Fibroblast of gingiva (primary cell): ENCODE results near the gene ETS2.
A peak's percentile ranks its signal among the peaks of the same experiment; 100 is the strongest.

ENCODE experiments used
- DNase-seq: peaks from one replicate; pipeline ENCODE4 v3.0.0-alpha.2; 2011; ENCODE audit warnings: low read depth

ETS2 gene

DNA sequence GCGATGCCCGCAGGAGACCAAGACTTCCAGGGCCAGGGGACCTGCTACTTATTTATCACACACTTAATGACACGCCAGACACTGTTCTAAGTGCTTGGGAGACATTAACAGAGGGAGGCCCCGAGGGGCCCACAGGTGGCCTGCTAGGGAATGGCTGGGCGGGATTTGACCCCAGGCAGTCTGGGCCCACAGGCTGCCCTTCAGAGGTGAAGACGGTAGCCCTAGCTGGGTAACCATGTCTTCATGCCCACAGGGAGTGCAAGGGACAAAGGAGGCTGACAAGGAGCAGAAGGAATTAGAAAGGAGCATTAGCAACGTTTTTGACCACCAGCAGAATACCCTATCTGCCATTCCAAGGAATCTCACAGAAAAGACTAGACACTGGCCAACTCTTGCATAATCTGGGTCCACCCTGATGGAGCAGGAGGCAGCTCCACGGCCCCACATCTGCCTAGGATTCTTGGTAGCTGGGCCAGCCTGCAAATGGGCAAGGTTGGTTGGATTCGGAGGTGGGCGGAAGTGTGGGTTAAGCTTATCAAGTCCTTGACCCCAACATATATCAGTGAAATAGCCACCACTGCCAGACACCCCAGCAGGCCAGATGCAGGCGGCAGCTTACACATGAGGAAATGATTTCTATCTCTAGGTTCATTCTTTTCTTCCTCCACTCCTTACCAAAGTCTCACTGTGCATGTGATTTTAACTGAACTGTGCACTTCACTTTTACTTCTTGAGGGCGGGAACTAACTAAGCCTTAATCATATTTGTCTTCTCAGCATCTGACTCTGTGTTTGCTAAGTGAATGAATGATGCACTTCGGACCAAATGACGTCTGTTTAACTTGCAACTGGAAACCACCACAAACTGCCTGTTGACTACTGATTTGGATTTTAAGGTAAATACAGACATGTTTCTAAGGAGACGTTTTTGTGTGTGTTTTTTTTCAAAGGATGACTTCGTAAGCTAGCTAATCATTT is 3.4 kb upstream of the ETS2 start:
- no peak for DNase-seq

DNA sequence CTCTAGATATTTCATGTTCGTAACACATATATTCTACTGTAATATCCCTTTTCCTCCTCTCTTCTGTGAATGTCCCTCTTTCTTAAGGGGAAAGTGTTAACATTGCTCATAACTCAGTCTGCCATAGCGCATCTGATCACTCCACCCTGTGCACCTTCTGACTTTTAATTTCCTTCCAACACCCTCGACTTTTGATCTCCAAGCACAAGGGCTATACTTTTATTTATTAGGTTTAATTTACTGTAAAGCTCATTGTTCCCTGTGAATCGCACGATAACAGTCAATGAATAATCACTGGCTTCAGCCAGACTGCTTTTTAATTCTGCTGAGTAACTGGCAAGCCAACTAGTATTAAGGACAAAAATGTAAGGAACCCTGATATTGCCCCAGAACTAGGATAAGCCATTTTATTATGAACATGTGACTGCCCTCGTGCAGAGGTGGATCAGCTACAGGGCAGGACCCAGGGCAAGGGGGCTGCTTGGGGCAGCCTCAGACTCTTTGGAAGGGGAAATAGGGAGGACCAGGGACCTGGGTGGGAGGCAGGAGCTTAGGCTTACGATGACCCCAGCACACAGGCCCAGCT is 2.6 kb upstream of the ETS2 start:
- no peak for DNase-seq

DNA sequence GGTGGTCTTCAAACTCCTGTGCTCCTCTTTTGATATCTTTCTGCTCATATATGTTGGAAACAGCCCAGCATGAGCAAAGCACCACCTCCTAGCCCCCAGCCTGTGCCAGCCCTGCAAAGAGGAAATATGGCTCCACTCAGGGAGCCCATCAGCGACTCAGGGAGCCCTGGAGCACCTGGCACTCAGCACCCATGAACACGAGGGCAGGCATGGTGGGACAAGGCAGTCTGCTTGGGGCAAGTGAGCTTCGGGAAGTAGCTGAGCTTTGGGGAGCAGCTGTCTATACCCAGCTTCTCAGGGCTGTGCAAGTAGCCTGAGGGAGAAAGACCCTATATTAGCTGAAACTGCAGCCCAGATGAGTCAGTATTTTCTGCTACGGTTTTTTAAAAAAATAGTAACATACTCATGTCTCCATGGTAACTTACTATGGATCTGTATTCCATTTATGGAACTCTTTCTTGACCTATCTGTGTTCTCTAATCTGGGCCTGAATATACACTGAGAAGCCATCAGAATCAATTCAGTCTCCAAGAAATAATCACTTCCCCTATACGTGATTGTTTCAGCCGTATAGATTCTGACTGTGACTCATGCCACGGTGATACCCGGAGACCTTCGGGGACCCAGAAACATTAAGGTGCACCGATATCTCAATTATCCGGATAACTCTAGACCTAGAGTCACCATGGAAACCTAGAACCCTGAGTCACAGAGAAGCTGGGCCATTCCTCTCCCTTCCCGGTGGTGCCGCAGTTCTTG is 1.5 kb upstream of the ETS2 start:
- no peak for DNase-seq

- peak; percentile 65 for DNase-seq
Observed at GRCh38 chr21:38804789-38805327, 871 bp upstream of the ETS2 start.

DNA sequence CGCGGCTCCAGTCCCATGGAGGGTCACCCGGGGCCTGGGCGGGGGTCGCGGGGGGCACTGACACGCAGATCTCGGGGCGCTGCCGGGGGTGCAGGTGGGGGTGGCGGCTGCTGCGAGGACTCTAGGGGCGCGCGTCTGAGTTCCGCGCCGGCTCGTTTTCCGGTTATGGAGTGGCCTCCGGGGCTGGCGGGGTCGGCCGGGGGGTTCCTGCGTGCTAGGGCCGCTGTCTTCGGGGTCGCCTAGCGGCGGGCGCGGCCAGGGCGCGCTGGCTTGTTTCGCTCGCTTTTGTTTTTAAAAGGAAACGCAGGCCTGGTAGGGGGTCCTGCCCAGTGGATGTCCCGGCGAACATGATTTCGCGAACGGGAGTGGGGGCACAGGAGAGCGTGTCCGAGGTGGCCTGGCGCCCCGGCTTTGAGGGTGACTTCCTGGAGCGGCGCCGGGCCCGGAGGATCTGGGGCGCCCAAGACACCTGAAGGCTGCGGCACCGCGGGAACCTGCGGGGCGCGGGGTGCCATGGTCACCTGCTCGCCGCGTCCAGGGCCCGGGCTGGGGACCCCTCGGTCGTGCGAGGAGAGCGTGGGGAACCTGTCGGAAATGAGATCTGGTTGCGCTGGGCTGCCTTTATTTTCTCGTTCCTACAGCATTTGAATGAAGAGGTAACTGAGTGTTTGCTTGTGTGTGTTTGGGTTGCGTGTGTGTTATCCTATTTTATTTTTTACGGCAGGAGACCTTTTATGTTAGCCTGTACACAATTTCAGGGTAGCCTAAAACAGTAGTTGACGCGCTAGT is 618 bp downstream of the ETS2 start:
- DNase-seq, result no peak

DNA sequence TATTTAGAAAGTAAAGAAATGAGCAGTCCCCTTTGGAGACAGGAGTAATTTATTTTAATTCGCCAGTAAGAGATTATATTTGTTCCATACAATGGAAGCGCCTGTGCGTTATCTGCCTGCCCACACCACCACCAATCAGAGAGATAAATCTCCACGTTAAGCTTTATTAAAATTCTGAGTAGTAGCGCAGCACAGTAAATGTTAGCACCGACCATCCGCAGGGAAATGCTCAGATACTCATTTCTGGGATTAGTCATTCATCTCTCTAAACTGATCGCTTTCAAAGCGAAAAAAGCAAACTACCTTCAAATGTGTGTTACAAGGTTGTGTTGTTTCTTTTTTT is 1.2 kb downstream of the ETS2 start:
- DNase-seq, result no peak

GRCh38 chr21:38807441-38807871 is 1.7 kb downstream of the ETS2 start:
- peak; percentile 13 for DNase-seq

DNA sequence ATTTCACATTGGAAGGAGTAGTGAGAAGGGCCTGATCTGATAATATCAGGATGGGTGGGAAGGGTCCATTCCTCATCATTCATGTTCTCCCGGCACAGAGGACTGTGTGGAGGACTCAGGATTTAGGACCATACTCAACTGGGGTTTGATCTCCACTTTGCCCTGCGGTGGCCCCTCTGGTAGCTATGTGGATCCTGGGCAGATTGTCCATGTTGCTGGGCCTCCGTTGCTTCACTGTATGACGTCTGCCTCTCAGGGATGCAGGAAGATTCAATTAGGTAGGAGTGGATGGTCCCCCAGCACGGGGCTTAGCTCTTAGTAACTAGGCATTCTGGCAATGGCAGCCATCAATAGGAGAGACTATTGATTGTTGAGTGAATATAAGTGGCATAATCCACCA is 2.3 kb downstream of the ETS2 start:
- no peak for DNase-seq

DNA sequence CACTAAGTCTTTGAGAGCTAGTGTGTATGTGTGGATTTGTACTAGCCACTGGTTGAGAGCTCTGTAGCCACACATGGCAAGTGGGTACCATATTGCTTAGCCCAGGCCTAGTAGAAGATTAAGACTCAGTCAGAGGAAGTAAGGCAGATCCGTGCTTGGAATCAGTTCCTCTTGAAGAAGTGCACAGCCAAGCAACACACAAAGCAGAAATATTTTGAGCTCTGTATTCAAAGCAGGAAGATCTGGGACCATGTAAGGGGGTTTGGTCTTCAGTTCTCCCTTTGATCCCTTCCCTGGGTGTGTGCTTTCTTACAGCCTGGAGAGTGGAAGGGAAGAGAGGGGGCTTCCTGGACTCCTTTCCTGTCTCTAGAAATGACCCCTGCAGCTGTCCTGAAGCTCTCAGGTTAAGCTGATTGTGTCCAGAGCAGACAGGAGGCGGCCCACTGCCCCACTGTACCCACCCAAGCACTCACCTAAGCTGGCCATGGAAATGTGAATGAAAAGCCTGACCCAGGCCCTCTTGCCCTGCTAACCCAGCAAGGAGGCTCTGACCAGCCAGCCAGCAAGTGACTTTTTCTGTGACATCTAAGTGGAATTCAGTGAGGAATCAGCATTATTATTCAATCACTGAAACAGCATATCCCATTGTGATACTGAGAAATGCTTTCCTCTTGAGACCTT is 3.6 kb downstream of the ETS2 start:
- no peak for DNase-seq

DNA sequence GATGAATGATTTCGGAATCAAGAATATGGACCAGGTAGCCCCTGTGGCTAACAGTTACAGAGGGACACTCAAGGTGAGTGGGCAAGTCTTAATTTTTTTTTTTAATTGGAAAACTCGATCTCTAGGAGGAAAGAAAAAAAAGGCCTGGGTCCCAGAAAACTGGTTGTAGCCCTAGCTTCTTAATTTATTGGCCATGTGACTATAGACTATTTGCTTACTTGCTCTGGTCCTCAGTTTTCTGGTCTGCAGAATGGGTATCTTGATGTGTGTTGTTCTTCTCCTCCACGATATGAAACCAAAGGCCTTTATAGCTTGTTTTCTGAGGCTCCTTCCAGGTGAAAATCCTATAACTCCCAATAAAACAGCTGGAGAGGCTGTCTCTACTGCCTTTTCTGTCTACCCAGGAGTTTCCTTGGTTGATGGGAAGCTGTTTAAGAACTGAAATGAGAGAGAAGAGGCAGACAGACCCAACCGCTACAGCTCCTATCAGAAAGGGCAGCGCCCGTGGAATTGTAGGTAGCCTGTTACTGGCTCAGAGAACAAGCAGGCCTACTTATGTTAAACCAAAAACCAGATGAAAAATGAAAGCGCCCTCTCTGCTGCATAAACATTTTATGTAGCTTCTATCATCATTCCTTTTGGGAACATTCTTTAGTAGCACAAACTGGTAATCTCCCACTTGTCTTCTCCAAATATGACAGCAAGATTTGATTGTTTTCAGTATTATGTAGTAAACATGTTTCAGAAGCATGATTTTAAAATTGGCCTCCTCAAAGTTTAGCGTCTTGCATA is 4.5 kb downstream of the ETS2 start:
- DNase-seq, result no peak

- DNase-seq, result no peak
Observed at GRCh38 chr21:38810826-38811164, 5.1 kb downstream of the ETS2 start.

DNA sequence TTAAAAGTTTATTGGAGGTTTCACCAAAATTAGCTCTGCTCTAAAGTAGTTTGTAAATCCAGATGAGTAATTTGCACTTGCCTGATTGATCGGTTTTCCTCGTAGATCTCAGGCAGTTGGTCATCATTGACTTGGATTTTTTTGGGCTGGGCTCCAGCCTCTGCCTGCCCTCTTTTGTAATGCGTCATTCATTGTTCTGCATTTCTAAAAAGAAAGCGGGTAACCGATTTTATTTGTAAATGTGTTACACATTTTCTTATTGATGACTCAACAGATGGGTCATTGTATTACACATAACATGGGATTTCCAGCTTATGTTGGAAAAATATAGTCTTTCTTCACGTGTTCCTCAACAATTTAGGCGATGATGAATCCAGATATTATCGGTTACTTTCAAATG is 5.5 kb downstream of the ETS2 start:
- DNase-seq, result peak; percentile 84

DNA sequence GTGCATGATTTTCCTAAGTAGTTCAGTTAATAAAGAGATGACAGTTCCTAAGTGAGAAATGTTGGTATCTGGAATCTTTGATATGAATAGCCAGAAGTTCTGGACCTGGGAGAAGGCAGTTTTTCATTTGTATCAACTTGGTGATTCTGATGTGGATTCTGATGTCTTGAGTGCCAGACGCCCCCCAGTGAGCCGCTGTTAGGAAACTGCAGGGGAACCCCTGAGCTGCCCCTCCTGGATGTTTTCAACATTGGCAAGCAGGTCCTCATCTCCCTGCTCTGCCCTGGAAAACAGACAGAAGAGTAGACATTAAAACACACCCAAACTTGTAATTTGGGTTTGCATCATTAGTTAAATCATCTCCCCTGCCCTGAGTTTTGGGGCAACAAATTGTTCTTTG is 7.4 kb downstream of the ETS2 start:
- no peak for DNase-seq

- DNase-seq, result no peak
Observed at GRCh38 chr21:38813547-38813946, 7.8 kb downstream of the ETS2 start.

DNA sequence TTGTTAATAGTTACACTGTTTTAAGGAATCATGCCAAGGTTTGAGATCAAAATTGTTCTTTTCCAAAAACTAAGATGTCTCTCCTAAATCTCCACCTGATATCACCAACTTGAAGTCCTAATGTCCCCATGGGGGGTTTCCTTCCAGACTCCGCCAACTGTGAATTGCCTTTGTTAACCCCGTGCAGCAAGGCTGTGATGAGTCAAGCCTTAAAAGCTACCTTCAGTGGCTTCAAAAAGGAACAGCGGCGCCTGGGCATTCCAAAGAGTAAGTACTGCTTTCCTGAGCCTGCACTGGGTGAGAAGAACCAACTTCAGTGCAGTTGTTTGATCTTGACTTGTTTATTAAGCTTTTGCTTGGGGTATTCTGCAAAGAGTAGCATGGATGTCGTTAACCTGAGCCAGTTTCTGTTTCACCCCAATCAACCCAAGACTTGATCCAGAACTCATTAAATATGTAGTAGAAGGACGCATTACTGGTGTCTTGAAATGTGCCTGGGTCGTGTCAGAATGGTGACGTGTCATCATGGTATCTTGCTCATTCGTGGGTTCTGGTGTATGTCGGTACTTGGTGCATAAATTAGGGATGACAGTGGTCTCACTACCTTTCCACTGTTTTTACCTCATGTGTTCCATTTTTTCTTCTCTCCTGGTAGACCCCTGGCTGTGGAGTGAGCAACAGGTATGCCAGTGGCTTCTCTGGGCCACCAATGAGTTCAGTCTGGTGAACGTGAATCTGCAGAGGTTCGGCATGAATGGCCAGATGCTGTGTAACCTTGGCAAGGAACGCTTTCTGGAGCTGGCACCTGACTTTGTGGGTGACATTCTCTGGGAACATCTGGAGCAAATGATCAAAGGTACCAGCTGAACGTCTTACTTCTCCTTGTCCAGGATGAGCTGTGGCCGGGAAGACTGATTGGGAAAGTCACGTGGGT is 8.7 kb downstream of the ETS2 start:
- DNase-seq, result no peak

- no peak for DNase-seq
Observed at GRCh38 chr21:38815060-38815405, 9.3 kb downstream of the ETS2 start.

DNA sequence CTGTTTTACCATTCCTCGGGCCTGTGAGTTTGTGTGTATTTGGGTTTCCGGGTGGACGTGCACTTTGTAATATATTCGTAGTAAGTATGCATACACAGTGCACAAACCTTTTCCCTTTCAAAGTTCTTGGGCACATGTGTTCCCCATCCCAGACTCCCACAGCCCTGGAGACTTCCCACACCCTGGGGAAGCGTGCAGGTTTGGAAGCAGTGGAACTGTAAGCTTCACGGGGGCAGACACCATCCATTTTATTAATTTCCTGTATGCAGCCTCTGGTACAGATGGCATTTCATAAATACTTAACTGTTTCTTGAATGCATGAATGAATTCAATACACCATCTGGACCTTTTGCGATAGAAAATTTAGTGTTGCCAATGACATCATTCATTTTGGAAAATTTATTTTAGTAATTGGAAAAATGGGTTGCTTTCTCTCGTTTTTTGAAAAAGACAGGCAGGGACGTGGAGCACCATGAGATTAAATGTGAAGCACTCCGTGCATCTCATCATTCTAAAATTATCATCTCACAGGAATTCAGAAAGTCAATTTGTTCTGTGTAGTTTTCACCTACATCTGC is 10.8 kb downstream of the ETS2 start:
- no peak for DNase-seq

DNA sequence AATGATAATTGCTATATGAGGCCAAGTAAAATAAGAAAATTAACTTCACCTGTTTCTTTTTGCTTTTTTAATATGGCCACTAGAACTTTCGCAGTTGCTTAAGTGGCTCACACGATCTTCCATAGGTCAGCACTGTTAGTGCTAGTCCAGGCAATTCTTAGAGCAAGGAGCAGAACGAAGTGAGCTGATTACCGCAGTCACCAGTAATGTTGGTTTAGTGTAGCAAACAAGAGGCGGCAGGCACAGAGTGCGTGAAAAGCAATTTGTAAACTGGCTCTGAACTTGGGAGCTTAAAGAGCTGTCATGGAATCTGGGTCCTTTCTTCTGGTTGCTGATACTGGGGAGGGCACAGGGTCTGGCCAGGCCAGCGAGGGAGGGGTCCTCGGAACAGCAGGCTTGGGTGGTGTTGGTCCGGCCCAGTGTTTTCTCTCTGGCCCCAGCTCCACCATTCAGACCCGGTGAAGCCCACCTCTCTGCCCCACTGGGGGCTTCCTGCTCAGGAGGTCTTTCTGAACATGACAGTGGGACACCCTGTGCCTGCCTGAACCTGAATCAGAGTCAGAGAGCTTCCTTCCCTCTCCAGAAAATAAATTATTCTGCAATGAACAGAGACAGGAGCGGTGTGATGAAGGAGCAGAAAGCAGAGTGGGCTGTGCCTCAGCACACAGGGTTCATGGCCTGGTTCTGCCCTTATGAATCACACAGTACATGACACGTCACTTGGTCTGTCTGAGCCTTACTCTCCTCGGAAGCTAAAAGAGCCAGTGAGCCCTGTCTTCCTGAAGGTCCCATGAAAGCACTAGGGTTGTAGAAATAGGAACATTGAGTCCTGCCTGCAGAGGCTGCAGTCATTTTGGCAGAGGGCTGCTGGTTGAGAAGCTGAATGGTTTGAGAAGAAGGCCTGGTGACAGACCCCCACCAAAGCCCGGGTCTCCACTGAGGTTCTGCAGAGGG is 11.9 kb downstream of the ETS2 start:
- DNase-seq, result peak; percentile 34
